Ishikawa (cell line): Measurements from ENCODE around the gene PLXNA4.

Source experiments
- CEBPB ChIP-seq: IDR thresholded peaks from 2 replicates; pipeline ENCODE4 v1.6.1; 2012
- CREB1 ChIP-seq: IDR thresholded peaks from 2 replicates; pipeline ENCODE4 v1.6.1; 2012; ENCODE audit warnings: low read depth
- EGR1 ChIP-seq: IDR thresholded peaks from 2 replicates; pipeline ENCODE4 v1.6.1; 2012
- EP300 ChIP-seq: IDR thresholded peaks from 2 replicates; pipeline ENCODE4 v1.6.1; 2012; ENCODE audit warnings: borderline replicate concordance
- FOXM1 ChIP-seq: IDR thresholded peaks from 2 replicates; pipeline ENCODE4 v1.6.1; 2012; ENCODE audit warnings: low read depth, borderline replicate concordance
- NFIC ChIP-seq: IDR thresholded peaks from 2 replicates; pipeline ENCODE4 v1.6.1; 2012
- RAD21 ChIP-seq: IDR thresholded peaks from 2 replicates; pipeline ENCODE4 v1.6.1; 2012; ENCODE audit warnings: low read depth
- TAF1 ChIP-seq: IDR thresholded peaks from 2 replicates; pipeline ENCODE4 v1.6.1; 2012; ENCODE audit warnings: low read depth, mild to moderate bottlenecking
- TCF12 ChIP-seq: IDR thresholded peaks from 2 replicates; pipeline ENCODE4 v1.6.1; 2012; ENCODE audit warnings: low read depth
- TEAD4 ChIP-seq: IDR thresholded peaks from 2 replicates; pipeline ENCODE4 v1.6.1; 2012
- YY1 ChIP-seq: IDR thresholded peaks from 2 replicates; pipeline ENCODE4 v1.6.1; 2012; ENCODE audit warnings: low read depth
- ZBTB7A ChIP-seq: IDR thresholded peaks from 2 replicates; pipeline ENCODE4 v1.6.1; 2012; ENCODE audit warnings: low read depth
- TF ChIP-seq, protein P1 (sequence below): IDR thresholded peaks from 2 replicates; pipeline ENCODE4 v1.6.1; 2012; ENCODE audit warnings: low read depth, mild to moderate bottlenecking
- TF ChIP-seq, protein P2 (sequence below): IDR thresholded peaks from 2 replicates; pipeline ENCODE4 v1.6.1; 2012
- TF ChIP-seq, protein P3 (sequence below): IDR thresholded peaks from 2 replicates; pipeline ENCODE4 v1.6.1; 2012

Gene PLXNA4

DNA sequence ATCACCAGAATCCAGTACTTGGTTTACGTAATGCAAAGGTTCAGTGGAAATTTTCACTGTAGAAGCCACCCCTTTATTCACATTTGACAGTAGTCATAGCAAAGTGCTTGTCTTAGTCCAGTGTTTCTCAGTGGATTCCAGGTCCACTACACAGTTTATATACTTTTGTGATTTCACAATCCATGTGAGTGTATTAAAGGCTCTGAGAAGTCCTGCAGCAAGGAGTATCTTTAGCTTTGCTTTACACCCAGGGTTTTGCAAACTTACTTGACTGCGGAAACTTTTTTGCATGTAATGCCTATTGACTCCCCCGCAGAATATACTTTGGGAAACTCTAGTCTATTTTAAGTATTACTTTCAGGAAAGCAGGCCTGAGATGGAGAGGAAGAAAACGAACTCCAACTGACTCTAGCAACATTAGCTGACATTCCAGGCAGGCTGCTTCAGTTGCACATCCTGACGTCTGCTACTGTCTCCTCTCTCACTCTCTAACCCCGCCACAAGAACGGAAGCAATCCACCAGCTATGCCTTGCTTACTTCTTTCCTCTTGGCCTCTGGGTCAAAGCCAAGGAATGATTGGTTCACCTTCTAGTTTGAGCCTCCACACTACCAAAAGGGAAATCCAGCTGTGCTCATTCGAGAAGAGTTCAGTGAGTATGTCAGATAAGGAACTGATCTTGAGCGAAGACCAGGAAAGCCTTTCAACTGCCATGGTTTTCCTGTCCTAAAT is 6.2 kb downstream of the PLXNA4 start:
- TF ChIP-seq YY1 (no peak), EP300 (no peak), FOXM1 (no peak), CEBPB (no peak), ZBTB7A (no peak), RAD21 (no peak), CREB1 (no peak), NFIC (no peak), EGR1 (no peak)
- TF ChIP-seq, protein P1, sequence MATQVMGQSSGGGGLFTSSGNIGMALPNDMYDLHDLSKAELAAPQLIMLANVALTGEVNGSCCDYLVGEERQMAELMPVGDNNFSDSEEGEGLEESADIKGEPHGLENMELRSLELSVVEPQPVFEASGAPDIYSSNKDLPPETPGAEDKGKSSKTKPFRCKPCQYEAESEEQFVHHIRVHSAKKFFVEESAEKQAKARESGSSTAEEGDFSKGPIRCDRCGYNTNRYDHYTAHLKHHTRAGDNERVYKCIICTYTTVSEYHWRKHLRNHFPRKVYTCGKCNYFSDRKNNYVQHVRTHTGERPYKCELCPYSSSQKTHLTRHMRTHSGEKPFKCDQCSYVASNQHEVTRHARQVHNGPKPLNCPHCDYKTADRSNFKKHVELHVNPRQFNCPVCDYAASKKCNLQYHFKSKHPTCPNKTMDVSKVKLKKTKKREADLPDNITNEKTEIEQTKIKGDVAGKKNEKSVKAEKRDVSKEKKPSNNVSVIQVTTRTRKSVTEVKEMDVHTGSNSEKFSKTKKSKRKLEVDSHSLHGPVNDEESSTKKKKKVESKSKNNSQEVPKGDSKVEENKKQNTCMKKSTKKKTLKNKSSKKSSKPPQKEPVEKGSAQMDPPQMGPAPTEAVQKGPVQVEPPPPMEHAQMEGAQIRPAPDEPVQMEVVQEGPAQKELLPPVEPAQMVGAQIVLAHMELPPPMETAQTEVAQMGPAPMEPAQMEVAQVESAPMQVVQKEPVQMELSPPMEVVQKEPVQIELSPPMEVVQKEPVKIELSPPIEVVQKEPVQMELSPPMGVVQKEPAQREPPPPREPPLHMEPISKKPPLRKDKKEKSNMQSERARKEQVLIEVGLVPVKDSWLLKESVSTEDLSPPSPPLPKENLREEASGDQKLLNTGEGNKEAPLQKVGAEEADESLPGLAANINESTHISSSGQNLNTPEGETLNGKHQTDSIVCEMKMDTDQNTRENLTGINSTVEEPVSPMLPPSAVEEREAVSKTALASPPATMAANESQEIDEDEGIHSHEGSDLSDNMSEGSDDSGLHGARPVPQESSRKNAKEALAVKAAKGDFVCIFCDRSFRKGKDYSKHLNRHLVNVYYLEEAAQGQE, result no peak
- TF ChIP-seq, protein P2, sequence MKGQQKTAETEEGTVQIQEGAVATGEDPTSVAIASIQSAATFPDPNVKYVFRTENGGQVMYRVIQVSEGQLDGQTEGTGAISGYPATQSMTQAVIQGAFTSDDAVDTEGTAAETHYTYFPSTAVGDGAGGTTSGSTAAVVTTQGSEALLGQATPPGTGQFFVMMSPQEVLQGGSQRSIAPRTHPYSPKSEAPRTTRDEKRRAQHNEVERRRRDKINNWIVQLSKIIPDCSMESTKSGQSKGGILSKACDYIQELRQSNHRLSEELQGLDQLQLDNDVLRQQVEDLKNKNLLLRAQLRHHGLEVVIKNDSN, result no peak
- TF ChIP-seq, protein P3, sequence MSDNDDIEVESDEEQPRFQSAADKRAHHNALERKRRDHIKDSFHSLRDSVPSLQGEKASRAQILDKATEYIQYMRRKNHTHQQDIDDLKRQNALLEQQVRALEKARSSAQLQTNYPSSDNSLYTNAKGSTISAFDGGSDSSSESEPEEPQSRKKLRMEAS, result no peak

DNA sequence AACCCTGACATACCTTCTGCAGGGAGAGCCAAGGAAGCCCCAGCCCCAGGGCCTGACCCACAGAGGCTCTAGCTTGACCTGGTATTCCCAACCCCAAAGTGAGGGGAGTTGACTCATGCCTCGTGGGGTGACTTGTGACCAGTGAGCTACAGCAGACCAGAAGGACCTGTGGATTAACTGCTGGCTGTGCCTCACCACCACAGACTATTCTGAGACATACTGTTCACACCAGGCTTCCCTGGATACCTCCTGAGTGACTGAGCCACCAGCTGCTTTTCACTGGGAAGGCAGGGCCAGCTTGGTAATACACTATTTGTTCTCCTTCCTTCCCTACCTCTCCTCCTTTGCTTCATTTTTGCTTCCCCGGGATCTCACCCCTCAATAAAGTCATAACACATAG is 7.3 kb downstream of the PLXNA4 start:
- no peak for TF ChIP-seq TCF12
- no peak for TF ChIP-seq ZBTB7A
- no peak for TF ChIP-seq CREB1
- TF ChIP-seq RAD21, result no peak
- no peak for TF ChIP-seq TAF1
- TF ChIP-seq, protein P3, result no peak
- no peak for TF ChIP-seq EGR1
- no peak for TF ChIP-seq CEBPB
- TF ChIP-seq, protein P1, result no peak
- TF ChIP-seq, protein P2, result no peak
- no peak for TF ChIP-seq TEAD4
- TF ChIP-seq YY1, result no peak
- TF ChIP-seq EP300, result no peak

DNA sequence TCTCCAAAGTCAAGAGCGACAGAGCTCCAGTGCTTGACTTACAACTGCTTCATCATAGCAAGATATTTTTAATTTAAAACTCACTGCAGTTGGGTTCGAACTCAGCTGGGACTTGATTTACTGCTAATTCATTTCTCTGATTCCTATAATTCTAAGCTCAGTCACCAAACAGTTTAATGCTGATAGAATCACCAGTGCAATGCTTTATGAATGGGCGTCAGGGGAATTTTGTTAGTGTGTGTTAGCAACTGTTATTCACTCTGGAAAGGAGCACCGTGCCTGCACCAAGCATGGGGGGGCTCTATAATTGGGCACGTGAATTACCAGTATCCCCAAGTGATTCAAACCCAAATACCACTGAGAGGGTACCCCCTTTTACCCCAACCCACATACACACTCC is 10.4 kb downstream of the PLXNA4 start:
- TF ChIP-seq TEAD4 (no peak), EP300 (no peak), CREB1 (no peak), NFIC (no peak), EGR1 (no peak), TAF1 (no peak), ZBTB7A (no peak)
- TF ChIP-seq, protein P1, result no peak
- TF ChIP-seq, protein P2, result no peak

DNA sequence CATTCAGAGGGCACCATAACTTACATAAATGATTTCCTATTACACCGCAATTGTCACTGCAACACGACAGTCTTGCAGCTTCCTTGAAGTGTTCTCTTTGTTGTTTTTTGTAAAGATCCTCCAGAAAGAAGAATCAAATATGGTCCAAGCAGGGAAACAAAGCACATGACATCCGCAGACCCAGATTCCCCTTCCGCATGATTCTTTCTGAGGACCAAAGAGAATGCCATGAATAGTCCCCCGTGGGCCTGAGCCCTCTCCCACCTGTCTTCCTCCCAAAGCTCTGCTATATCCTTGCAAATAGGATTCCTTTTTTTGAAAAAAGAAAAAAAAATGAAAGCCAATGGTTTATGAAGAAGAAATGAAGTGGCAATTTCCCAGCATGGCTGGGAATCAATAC is 10.8 kb downstream of the PLXNA4 start:
- TF ChIP-seq YY1 (no peak), TCF12 (no peak), RAD21 (no peak), ZBTB7A (no peak), TAF1 (no peak), CREB1 (no peak), CEBPB (no peak), TEAD4 (no peak), EGR1 (no peak), NFIC (no peak), FOXM1 (no peak), EP300 (no peak)
- TF ChIP-seq, protein P3, result no peak
- TF ChIP-seq, protein P1, result no peak
- TF ChIP-seq, protein P2, result no peak
